ENCODE measurements around the gene CSNK2A1.

- TF ChIP-seq CTCF (IDR thresholded peaks at IDR 0.05) (no peak), POLR2A (IDR thresholded peaks at IDR 0.05) (no peak)
Measured at GRCh38 chr20:517221-517620, 26.4 kb downstream of the CSNK2A1 start.
